SH-SY5Y (cell line): ENCODE measurements around the gene AREL1.

Source experiments
- GATA2 ChIP-seq: IDR thresholded peaks from 2 replicates; pipeline ENCODE4 v1.6.1; 2011; ENCODE audit warnings: mild to moderate bottlenecking, low read depth, low read length
- GATA3 ChIP-seq: IDR thresholded peaks from 2 replicates; pipeline ENCODE4 v1.6.1; 2011; ENCODE audit warnings: low read depth, mild to moderate bottlenecking, low read length, moderate library complexity

- no peak for TF ChIP-seq GATA2
- TF ChIP-seq GATA3 = no peak
Measured at GRCh38 chr14:74637178-74637550, 75.7 kb downstream of the AREL1 start.
